Eye (tissue), 1 donor: Measurements from ENCODE around the gene SEC24B.

Source experiments
- DNase-seq: peaks from one replicate; pipeline ENCODE4 v3.0.0-alpha.2; 2015

SEC24B gene

DNA sequence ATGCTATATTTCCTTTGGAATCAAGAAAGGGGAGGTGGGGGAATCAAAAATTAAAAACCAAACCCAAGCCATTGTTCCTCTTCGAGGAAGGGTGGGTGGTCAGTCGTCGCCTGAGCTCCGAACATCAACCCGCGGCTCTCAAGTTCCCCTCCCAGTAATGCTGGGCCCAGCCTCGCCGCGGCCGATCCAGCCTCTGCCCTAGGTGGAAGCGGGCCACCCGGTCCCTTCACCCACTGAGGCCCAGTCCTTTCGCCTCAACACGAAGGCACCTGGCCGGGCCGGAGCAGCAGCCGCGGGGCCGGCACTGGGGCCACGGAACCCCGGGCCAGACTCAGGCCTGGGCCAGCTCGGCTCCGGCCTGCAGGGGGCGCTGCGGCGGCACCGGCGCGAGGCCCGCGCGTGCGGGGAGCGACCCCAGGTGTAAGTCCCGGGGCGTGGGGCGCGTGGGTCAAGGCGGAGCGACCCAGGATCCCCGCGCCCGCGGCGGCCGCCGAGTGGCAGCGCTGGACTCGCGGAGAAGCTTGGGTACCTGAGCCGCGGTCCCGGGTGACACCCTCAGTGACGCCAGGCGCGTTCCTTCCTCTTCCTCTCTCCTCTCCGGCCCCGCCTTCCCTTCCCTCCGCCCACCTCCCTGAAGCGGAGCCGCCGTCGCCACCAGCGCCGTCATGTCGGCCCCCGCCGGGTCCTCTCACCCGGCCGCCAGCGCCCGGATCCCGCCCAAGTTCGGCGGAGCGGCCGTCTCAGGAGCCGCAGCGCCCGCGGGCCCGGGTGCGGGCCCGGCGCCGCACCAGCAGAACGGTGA, at the start of gene SEC24B:
TSS of gene SEC24B (plus strand) at position 611 of the 802 bp plus-strand sequence. CDS start at position 666, 55 bp downstream.
- DNase-seq = peak; percentile 93

DNA sequence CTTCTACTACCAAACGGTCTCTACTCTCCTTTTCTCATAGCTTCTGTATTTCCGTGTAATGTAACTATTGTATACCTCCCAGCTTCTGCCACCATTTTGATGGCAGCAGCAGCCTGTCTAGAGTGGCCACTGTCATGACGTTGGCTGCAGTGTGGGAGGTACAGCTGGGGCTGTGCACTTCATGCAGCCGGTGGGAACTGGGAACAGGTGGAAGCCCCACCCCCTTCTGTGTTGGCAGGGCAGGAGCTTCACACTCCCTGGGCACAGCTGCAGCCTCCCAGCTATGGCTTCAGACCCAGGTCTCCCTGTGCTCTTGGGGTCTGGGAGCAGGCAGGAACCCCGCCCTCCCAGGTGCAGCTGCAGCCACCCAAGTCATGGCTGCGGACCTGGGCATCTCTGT, 49.8 kb upstream of the SEC24B start:
- no peak for DNase-seq

DNA sequence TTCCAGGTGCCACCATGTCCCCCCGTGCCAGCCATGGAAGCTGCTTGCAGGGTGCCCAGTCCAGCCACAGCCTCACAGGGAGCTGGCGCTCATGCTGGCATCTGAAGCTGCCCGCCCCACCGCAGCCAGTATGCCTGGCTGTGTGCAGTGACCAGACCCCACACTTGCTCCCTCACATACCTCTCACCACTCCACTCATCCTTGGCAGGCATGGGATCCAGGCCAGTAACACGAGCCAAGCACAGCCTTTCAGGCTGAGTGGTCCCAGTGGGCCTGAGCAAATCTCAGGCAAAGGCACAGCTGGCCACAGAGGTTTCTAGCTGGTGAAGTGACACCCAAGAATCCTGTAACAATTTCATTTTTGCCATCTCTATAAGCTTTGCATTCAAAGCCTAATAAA, 48.4 kb upstream of the SEC24B start:
- no peak for DNase-seq

DNA sequence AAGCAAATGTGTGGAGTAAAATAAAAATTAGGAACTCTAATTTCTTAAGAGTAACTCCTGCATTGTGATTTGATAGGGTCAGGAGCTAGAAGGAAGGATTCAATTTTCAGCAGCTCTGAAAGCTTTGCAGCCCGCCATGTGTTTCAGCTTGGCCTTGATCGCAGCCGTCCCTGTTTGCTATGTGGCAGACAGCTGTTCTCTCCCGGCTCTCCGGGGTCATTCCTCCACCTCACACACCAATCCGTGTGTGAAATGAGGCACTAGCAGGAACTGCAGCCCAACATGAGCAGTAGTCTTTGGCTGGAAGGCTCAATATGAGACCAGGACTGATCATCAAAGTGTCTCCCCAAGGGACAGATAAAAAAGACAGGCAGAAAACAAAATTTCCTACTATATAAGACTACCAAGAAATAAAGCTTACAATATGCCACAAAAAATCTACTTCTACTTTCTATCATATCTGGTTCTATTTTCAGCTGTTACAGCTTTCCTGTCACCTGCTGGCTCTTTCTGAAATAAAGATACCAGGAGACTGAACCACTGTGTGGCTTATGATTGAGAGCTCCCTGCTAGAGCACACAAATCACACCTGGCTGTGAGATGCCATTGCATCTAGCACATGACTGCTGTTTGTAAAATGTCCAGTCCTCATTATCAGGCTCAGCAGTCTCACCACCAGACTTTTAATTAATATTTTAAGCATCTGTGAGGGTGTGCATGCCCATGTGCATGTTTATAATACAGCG, 44.1 kb upstream of the SEC24B start:
- DNase-seq = peak; percentile 73

DNA sequence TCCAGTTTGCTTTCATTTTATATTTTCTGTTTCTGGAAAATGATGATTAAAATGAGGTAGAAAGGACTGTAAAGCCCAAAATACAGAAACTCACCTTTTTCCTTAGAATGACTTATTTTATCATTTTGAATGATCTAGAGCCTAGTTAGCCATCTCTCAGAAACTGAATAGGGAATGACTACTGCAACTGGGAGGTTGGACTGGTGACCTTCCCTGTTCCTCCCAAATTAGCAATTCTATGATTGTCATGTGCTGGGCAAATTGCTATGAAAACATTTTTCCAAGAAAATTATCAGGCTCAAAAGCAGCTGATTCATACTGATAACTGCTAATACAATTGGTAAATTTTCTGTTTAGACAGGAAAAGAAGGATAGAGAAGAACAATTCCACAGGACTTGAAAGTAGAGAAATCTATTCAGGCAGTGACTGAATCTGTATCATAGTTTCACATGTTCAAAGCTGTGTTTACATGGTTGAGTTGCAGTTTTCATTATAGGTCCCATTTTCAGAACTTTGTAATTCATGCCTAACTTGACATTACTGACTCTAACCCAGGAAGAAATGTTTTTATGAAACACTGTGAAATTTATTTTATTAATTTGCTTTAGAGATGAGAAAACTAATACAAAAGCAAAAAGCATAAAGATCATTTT, 43.4 kb upstream of the SEC24B start:
- no peak for DNase-seq

DNA sequence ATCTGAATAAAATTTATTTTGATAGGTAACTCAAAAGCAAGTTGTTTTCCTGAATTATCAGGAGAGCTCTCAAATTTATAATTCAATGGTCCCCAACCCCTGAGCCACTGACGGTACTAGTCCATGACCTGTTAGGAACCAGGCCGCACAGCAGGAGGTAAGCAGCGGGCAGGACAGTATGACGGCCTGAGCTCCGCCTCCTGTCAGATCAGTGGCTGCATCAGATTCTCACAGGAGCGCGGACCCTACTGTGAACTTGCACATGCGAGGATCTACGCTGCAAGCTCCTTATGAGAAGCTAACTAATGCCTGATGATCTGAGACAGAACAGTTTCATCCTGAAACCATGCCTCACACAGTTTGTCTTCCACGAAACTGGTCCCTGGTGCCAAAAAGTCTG, 37.9 kb upstream of the SEC24B start:
- DNase-seq = peak; percentile 63

DNA sequence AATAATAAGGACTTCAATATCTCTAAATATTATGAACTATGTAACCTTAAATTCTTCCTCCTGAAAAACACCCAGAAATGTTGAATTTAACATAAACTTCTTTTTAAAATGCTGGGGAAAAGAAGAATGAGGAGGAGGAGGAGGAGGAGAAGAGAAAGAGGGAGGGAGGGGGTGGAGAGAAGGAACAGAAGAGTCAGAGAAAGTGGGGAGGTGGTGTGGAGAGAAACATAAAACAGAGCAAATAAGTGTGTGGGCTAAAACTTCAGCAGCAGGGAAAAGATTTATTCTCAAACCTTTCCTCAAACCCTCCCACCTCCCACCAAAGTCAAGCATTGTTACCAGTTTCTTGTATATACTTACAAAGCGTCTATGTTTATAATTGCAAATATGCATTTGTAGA, 34.7 kb upstream of the SEC24B start:
- no peak for DNase-seq

DNA sequence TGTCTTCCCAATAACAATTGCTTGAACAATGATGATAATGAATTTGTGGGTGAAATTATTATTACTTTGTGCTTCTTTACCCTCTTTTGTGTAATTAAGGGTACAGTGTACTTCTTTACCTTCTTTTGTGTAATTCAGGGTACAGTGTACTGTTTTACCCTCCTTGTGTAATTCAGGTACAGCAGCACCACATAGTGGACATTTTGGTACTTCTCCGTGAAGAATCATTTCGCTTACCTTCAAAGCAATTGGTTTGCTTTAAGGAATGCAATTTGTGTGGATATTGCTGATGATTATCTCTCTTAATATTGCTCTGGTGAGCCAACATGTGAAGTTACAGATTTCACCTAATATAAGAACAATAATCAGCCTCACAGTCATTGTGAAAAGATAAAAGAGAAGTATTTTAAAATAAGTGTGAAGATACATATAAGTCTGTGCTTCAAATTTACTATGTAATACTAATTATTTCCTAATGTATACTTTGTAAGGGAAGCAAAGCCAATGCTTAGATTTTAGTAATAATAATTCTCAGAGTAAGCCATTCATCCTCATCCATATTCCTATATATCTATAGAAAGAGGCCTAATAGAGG, 27.2 kb upstream of the SEC24B start:
- peak; percentile 91 for DNase-seq

DNA sequence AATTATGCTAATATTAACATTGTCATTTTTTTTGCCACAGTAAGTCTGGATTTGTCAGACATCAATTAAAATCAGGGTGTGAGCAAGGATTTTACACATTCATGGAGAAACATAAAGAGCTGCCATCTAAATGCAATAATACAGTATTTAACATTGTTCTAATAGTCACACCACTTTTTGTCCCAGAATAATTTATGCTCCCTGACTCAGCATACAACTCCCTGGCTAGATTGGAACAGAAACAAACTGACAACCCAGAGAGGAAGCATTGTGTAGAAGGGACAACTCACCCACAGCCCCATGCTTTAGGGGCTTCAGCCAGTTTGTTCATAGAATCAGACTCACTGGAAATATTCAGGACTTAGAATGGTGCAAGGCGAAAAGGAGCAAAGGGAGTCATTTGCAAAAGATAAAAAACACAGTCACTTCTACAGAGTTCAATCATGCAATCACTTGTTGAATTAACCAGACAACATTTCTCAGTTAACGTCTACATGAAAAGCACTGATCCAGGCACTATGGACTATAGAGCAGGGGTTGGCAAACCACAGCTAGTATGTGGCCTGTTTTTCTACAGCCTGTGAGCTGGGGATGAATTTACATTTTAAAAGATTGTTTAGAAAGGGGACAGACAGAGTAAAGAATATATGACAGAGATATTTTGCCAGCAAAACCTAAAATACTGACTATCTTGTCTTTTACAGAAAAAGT, 26.4 kb upstream of the SEC24B start:
- no peak for DNase-seq

DNA sequence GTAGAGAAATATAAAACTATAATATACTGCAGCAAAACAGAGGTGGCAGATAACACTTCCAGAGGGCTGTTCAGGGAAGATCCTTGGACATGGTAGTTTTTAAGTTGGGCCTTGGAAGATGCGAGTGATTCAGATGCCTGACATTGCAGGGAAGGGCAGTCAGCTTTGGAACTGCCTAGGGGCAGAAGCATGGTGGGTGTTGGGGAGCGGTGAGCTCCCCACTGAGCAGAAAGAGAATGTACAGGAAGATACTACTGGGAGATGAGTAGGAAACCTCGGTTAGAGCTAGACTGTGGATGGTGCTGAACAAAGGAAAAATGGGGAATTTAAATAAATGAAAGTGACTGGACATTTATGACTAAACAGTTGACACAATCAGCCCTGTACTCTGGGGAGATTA, 24.9 kb upstream of the SEC24B start:
- no peak for DNase-seq

DNA sequence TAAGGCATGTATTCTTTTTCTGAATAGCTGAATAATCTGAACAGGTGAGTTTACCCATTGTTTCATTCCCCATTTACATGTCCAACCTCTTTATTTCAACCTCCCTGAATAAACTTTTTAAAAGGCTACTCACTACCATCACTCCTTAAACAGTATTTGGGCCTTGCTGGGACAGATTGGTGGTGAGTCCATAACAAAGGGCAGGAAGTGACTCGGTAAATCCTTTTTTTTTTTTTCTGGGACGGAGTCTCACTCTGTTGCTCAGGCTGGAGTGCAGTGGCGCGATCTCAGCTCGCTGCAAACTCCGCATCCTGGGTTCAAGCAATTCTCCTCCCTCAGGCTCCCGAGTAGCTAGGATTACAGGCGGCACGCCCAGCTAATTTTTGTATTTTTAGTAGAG, 23.4 kb upstream of the SEC24B start:
- no peak for DNase-seq

DNA sequence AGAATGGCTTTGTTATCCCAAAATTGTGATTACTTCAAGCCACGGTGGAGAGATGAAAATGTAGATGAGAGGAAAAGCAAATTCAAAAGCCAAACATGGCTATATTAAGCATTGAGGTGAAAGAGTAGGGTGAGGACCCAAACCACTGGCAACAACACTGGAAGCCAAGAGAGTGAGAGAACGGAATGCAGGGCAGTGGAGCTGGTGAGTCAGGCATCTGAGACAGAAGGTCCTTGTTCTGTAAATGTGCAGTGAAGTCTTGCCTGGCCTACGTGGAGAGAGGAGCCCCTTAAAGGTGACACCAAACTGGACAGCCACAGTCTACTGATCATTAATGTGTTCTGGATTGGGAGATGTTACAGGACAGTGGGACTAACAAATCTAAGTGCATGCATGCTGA, 22.8 kb upstream of the SEC24B start:
- no peak for DNase-seq

DNA sequence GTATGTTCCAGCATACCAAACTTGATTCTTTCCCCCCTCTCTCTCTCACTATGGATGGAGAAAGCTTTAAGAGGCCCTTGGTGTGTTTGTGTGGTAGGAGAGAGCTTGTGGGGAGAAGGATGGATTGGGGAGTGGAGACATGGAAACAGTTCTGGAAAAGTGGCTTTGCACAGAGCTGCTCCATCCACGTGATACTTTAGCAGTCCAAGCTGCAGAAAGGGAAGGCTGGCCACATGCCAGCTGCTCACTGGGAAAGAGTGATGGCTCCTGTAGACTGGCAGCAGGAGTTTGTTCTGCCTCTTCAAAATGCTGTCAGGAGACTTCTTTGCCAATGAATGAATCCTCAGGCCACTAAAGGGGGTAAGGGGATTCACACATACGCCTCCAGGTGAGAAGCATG, 21.7 kb upstream of the SEC24B start:
- DNase-seq = peak; percentile 50

DNA sequence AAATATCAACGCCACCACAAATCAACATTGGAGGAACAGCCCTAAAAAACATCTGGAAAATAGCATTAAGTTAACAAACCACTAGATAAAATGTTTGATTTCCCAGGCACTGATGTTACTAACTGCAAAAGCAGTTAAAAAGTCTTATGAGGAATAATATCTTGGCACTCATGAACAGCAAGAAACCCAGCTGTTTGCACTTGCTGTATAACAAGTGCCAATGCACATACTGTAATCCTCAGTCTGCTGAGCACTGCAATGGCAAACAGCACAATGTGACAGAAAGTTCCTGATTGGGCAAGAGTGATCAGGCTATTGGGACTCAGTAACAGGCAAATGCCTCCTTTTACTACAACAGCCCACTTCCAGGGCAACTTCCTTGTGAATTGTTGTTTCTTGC, 20.8 kb upstream of the SEC24B start:
- DNase-seq = no peak

DNA sequence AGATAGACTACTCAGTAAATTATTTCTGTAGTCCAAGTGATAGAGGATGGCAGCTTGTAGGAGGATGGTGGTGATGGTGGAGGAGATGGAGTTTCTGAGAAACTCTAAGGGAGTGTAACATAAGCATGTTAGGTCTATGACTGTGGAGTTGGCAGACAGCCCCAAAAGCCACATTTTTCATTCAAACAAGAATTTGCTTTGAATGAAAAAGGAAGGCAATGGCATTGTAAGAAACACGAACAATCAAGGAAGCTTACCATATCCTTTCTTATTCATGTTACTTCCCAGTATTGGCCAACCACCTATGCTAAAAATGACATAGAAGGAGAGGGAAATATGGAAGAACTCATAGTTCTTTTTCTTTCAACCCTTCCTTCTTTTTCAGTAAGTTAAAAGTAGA, 18.7 kb upstream of the SEC24B start:
- DNase-seq = no peak

DNA sequence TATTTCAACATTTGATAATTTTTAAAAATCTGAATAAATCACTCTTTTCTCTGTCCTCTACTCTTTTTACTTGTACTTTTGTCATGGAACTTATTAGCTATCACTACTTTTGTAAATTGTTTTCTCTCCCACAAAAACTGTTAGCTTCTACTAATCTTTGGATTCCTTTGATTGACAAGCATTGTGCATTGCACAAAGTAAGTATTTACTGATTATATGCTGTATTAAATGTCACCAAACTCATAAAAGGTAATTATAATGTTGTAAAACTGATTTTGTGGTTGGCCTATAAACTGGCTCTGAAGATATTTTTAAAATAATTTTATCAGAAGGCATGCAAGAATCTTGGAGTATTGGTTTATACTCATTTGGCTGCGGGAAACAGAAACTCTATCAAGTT, 15.0 kb upstream of the SEC24B start:
- no peak for DNase-seq

DNA sequence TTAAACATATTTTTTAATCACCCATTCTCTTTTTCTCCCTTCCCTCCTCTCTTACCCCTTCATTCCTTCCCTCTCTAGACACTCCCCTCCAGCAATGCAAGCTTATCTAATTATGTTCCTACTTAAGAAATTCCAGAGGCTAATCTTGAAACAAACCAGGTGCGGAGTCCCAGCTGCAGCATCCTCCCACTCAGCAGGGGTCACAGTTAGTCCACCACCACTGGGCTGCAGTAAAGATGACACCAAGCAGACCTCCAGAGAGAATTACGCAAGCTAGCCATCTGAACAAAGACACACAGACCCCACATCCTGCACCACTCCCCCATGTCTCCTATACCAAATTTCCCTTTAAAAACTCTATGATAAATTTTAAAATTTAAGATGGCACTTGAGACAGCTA, 13.9 kb upstream of the SEC24B start:
- no peak for DNase-seq

DNA sequence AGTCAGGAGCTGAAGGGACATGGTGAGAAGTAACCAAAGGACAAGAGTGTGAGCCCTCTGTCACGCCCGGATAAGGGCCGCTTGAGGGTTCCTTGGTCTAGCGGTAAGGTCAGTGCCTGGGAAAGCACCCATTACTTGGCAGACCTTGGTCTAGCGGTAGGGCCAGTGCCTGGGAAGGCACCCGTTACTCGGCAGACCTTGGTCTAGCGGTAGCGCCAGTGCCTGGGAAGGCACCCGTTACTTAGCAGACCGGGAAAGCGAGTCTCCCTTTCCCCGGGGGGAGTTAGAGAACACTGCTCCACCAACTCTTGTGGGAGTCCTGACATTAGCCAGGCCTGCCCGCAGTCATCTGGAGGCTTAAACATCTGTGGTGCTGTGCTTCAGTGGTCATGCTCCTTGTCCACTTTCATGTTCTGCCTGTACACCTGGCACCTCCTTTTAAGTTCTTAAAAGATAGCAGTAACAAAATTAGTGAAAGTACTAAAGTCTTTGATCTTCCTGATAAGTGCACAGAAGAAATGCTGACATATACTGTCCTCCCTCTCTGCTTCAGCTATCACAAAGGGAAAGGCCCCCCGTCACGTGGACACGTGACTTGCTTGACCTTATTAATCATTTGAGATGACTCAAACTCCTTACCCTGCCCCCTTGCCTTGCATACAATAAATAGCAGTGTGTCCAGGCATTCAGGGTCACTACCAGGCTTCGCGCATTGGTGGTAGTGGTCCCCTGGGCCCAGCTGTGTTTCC, 9.3 kb upstream of the SEC24B start:
- no peak for DNase-seq

DNA sequence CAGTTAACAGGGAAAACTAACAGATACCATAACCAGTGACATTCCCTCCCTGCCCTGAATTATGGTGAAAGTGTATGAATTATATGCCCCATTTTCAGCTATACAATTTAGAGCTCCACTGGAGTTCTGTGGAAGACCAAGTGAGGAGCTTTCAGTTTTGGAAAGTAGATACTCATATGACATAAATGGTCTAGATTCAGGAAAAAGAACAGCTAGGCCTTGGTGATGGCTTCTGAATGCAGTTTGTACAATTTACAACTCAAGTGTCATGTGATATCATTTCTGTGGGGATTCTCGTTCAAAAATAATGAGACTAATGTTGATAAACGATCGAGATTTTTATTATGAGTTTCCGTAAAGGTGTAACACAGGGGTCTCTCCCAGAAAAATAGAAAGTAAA, 8.2 kb upstream of the SEC24B start:
- no peak for DNase-seq

DNA sequence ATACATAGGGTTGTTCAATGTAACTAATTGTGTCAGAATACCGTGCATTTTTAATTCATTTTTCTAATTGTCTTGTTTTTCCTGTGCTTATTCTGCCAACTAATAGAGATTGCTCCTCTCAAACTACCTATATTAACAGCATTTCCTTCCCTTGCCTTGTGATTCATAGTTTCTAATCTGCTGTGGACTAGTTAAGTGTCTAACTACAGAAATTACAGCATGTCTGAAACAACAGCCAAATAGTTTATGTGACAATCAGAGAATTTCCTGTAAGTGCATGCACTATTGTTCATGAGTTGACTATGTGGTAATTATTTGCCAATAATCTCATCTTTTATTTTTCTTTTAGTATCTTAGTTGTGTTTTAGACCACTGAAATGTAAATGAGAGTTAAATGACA, 4.1 kb upstream of the SEC24B start:
- no peak for DNase-seq

DNA sequence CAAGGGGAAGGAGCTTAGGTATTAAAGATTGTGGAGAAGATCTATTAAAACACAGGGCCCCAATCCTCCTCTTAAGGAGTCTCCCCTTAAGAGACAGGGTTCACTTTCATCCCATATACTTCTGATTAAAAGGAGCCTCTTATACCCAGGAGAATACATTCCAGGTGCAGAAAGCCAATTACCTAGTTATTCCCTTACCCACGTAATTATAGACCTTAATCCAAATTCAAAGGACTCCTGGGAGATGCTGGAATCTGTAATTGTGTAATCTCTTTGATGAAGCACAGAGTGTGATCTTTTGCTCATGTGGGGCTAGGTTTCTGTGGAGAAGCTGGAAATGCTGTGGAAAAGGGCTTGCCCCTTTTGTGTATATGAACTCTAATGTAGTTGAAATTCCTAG, 1.4 kb upstream of the SEC24B start:
- DNase-seq = peak; percentile 22

DNA sequence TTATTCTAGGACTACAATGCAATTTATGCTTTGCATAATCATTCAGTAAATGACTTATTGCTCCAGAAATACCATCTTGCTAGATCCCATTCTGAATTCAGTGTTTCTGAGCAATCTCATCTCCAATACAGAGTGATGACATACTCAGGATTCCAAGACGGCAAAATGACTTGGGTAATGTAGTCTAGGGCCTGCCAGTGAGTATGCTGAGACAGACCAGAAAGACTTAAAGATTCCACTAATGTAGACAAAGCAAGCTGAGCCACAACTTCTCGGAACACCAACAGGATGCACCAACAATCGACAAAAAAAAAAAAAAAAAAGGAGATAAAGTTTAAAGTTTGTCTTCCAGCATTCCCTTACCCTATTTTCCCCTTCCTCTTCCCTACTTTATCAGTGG, 919 bp upstream of the SEC24B start:
- DNase-seq = no peak
